GM12878 (cell line): ENCODE measurements around the gene ANKRD24. TPM values are rescaled to one million over a fixed set of nuclear protein-coding genes. Genes with fewer than 3 reads are reported as not detected.
A peak's percentile ranks its signal among the peaks of the same experiment; 100 is the strongest.

Experiments used
- ATAC-seq: fragments of 200-7000 bp; cut with Tn5 transposase; 3 replicates; pipeline ENCODE4 v1.9.1; 2020; ENCODE audit warnings: mild to moderate bottlenecking, moderate library complexity
- BruUV-seq: library from RNA; stranded (reverse); fragments of 400-500 nt; replicated peaks from 2 replicates; lab custom pipeline; 2021; lab: Mats Ljungman, UMichigan
- CTCF ChIA-PET: fragments of 300-600 bp; sonication (Branson Sonifier 250); formaldehyde crosslinking; extraction: SDS; loops from one replicate; lab custom pipeline; 2021; ENCODE audit warnings: inconsistent platforms; lab: Yijun Ruan, JAX
- POLR2A ChIA-PET: fragments of 350-600 bp; formaldehyde crosslinking; extraction: SDS; loops from one replicate; lab custom pipeline; 2021; ENCODE audit warnings: inconsistent platforms; lab: Charles Lee
- RAD21 ChIA-PET: fragments of 300-600 bp; sonication (Branson Sonifier 250); formaldehyde crosslinking; loops from one replicate; lab custom pipeline; 2023; ENCODE audit warnings: antibody characterized with exemption; ENCODE audit not compliant: unreplicated experiment; lab: Charles Lee
- SMC1A ChIA-PET: fragments of 300-600 bp; sonication (Branson Sonifier 250); formaldehyde crosslinking; loops from one replicate; lab custom pipeline; 2023; ENCODE audit not compliant: unreplicated experiment, uncharacterized antibody; lab: Charles Lee
- DNase-seq: peaks from one replicate; pipeline ENCODE4 v3.0.0-alpha.2; 2011; ENCODE audit warnings: low read depth, low spot score
- FAIRE-seq: peaks from 3 replicates; lab custom pipeline; 2011; peaks lifted over from hg19 to GRCh38; lab: Jason Lieb, UNC
- H2AFZ ChIP-seq: 2 replicates; pipeline ENCODE4 v1.6.0; 2011; ENCODE audit warnings: low read depth, low read length, control low read depth; ENCODE audit not compliant: control insufficient read depth
- H3K27ac ChIP-seq: 2 replicates; pipeline ENCODE4 v1.5.1; 2011; ENCODE audit warnings: control low read depth; ENCODE audit not compliant: control insufficient read depth, insufficient read depth
- H3K27me3 ChIP-seq, 2 experiments: replicated peaks in 1 of 2; 2 replicates each; pipeline versions ENCODE4 v1.6.0 to v1.6.1; 2011; ENCODE audit warnings: low read length in 1 of 2; ENCODE audit not compliant: control insufficient read depth in 2 of 2, insufficient read depth in 2 of 2
- H3K36me3 ChIP-seq, 2 experiments: 2 replicates each; pipeline ENCODE4 v1.5.1; 2011; ENCODE audit warnings: low read length in 1 of 2; ENCODE audit not compliant: control insufficient read depth in 2 of 2, insufficient read depth in 2 of 2
- H3K4me1 ChIP-seq: 2 replicates; pipeline ENCODE4 v1.6.1; 2011; ENCODE audit warnings: mild to moderate bottlenecking, low read length, moderate library complexity, mixed read lengths; ENCODE audit not compliant: control insufficient read depth, insufficient read depth
- H3K4me2 ChIP-seq: 2 replicates; pipeline ENCODE4 v1.6.0; 2011; ENCODE audit warnings: control low read depth; ENCODE audit not compliant: control insufficient read depth, insufficient read depth
- H3K4me3 ChIP-seq: fragments of 200-600 bp; sonication (generic); 2 replicates; pipeline ENCODE4 v1.5.1; 2016
- H3K79me2 ChIP-seq: 2 replicates; pipeline ENCODE4 v1.6.0; 2011; ENCODE audit warnings: low read length; ENCODE audit not compliant: control insufficient read depth, insufficient read depth
- H3K9ac ChIP-seq: 2 replicates; pipeline ENCODE4 v1.8.0; 2011; ENCODE audit warnings: low read length, control low read depth, mixed read lengths; ENCODE audit not compliant: control insufficient read depth, insufficient read depth
- H3K9me3 ChIP-seq: replicated peaks from 3 replicates; pipeline ENCODE4 v1.5.1; 2011; ENCODE audit warnings: mild to moderate bottlenecking, low read length; ENCODE audit not compliant: control insufficient read depth, insufficient read depth
- H4K20me1 ChIP-seq: 2 replicates; pipeline ENCODE4 v1.6.0; 2011; ENCODE audit not compliant: control insufficient read depth, insufficient read depth
- ATF2 ChIP-seq: IDR thresholded peaks from 2 replicates; pipeline ENCODE4 v1.6.1; 2012; ENCODE audit warnings: low read length, inconsistent platforms
- BCLAF1 ChIP-seq: fragments of 450-650 bp; IDR thresholded peaks from 2 replicates; pipeline ENCODE4 v1.6.1; 2017; ENCODE audit warnings: antibody characterized with exemption, mild to moderate bottlenecking, moderate library complexity
- BRCA1 ChIP-seq: IDR thresholded peaks from 2 replicates; pipeline ENCODE4 v1.6.1; 2011; ENCODE audit warnings: low read depth, low read length, improper control_type of control experiment
- CEBPB ChIP-seq, 2 experiments: fragments of 150-350 bp in 1 of 2; IDR thresholded peaks; 2 replicates each; pipeline ENCODE4 v1.6.1; 2012 to 2014; ENCODE audit warnings: low read depth in 2 of 2, low read length in 2 of 2, borderline replicate concordance in 1 of 2, inconsistent platforms in 1 of 2
- ELK1 ChIP-seq: IDR thresholded peaks from 2 replicates; pipeline ENCODE4 v1.6.1; 2012; ENCODE audit warnings: low read depth, low read length, improper control_type of control experiment
- GATAD2B ChIP-seq: fragments of 450-650 bp; conservative IDR thresholded peaks from 2 replicates; pipeline ENCODE4 v1.6.1; 2017; ENCODE audit warnings: low read depth, mild to moderate bottlenecking, moderate library complexity
- MEF2A ChIP-seq: IDR thresholded peaks from 2 replicates; pipeline ENCODE4 v1.6.1; 2011; ENCODE audit warnings: low read depth, mild to moderate bottlenecking, low read length, moderate library complexity; ENCODE audit not compliant: insufficient read depth
- MTA2 ChIP-seq: fragments of 450-650 bp; IDR thresholded peaks from 2 replicates; pipeline ENCODE4 v1.6.1; 2016; ENCODE audit warnings: low read depth, mild to moderate bottlenecking, moderate library complexity
- SMARCA5 ChIP-seq: fragments of 450-650 bp; IDR thresholded peaks from 2 replicates; pipeline ENCODE4 v1.6.1; 2017; ENCODE audit warnings: mild to moderate bottlenecking
- SRF ChIP-seq, 2 experiments: IDR thresholded peaks; 2 replicates each; pipeline ENCODE4 v1.6.1; 2011; ENCODE audit warnings: low read depth in 2 of 2, low read length in 2 of 2, mild to moderate bottlenecking in 1 of 2, moderate library complexity in 1 of 2
- ZNF207 ChIP-seq: fragments of 450-650 bp; IDR thresholded peaks from 2 replicates; pipeline ENCODE4 v1.6.1; 2014; ENCODE audit warnings: antibody characterized with exemption, mild to moderate bottlenecking, borderline replicate concordance
- WGBS: methylation state at CpG from one replicate; pipeline ENCODE4 v1.1.6; 2016; ENCODE audit warnings: low lambda C conversion rate; ENCODE audit not compliant: insufficient replicate concordance, insufficient coverage; ENCODE audit errors: missing lambda C conversion rate; 5-methylcytosine and 5-hydroxymethylcytosine counted together
- in situ Hi-C: fragments of 300-500 bp; cut with MboI; formaldehyde crosslinking; loops from 9 replicates; pipeline ENCODE4 v1.14.3; 2018; ENCODE audit warnings: mixed read lengths
- intact Hi-C: fragments of 100-400 bp; cut with micrococcal nuclease; formaldehyde crosslinking; loops from one replicate; pipeline ENCODE4 v1.14.2; 2022; ENCODE audit not compliant: unreplicated experiment
- polyA plus RNA-seq, 11 experiments: library from polyadenylated mRNA; depleted of rRNA in 4 of 11; unstranded in 6 of 11; stranded (reverse) in 5 of 11; fragments of >200 nt; fragmentation: Nextera tagmentation in 4 of 11; fragmentation: Illumina TruSeq in 1 of 11; extraction: Ambion mirVana in 4 of 11; extraction: Trizol in 1 of 11; gene quantifications; 1 replicate in 1 of 11; 2 replicates in 10 of 11; pipeline versions ENCODE4 v1.2.1 to v1.2.3, GENCODE V29; 2011 to 2016; ENCODE audit warnings: inconsistent platforms in 2 of 11, missing spikeins in 2 of 11, low read depth in 1 of 11
- total RNA-seq, 4 experiments: library from RNA; depleted of rRNA in 3 of 4; stranded (reverse); fragments of >200 nt in 3 of 4; fragmentation: Illumina TruSeq in 1 of 4; extraction: Trizol in 1 of 4; gene quantifications; 2 replicates each; pipeline versions ENCODE4 v1.2.1 to v1.2.3, GENCODE V29; 2013 to 2021

Gene ANKRD24
- total and polyA plus RNA-seq, 10 of the 15 experiments (the other 5 are each of a cell fraction or from before 2014, with no cell fraction given) = 0.02 to 0.59 (median 0.35) TPM; not detected in 1

GRCh38 chr19:4267101-4267900 is 84.8 kb downstream of the ANKRD24 start (continued):
- no peak for TF ChIP-seq BCLAF1

- TSS peak; percentile 53 for BruUV-seq
- in situ Hi-C loops = loop anchor here (5.0 kb wide), 1 partner anchor 84 kb away; no protein-coding TSS in a partner anchor
- no peak for TF ChIP-seq SMARCA5
- no peak for TF ChIP-seq ATF2
- no peak for TF ChIP-seq ELK1
- TF ChIP-seq MEF2A = no peak
- TF ChIP-seq CEBPB (IDR thresholded peaks at IDR 0.05; ENCODE audit: borderline replicate concordance in 1 of 2, low read depth in 2 of 2, low read length in 2 of 2) = no peak
- TF ChIP-seq BRCA1 = no peak
- TF ChIP-seq MTA2 = no peak
- no peak for TF ChIP-seq SRF (IDR thresholded peaks at IDR 0.05; ENCODE audit: low read depth in 2 of 2, low read length in 2 of 2)
- TF ChIP-seq GATAD2B = no peak
- no peak for TF ChIP-seq ZNF207
Observed at GRCh38 chr19:4267901-4268815, 85.7 kb downstream of the ANKRD24 start.

More at GRCh38 chr19:4267901-4268815, 85.7 kb downstream of the ANKRD24 start:
- Histone ChIP-seq H3K4me3 (no peak overlapping the region), H4K20me1 (no peaks in the 10 kb centered on the region), H3K9ac (no peak overlapping the region), H3K27ac (no peak overlapping the region), H3K9me3 (peaks cover 2% of the 10 kb centered on the region; the same call in 1 of the 3 replicates), H3K36me3 (peaks cover 12 to 19% of the 10 kb centered on the region in 2 experiments), H3K79me2 (no peaks in the 10 kb centered on the region), H3K4me1 (no peaks in the 10 kb centered on the region; the same call in 1 of the 2 replicates), H2AFZ (no peak overlapping the region), H3K27me3 (no peaks in the 10 kb centered on the region), H3K4me2 (no peak overlapping the region)
- FAIRE-seq = no peak
- no peak for ATAC-seq
- CTCF ChIA-PET = interaction anchor here (0.6 to 5.4 kb wide), 14 partner anchors 9 to 374 kb away, joined by 3 to 78 read pairs (median 6); partner anchors contain the start of genes EBI3, MPND and TMIGD2
- SMC1A ChIA-PET = interaction anchor here (2.6 kb wide), 1 partner anchor 84 kb away, joined by 12 read pairs; no protein-coding TSS in a partner anchor
- POLR2A ChIA-PET = interaction anchor here (0.9 kb wide), 1 partner anchor 75 kb away, joined by 3 read pairs; no protein-coding TSS in a partner anchor
- RAD21 ChIA-PET = interaction anchor here (2.0 to 2.8 kb wide), 2 partner anchors 84 to 257 kb away, joined by 8 to 10 read pairs; no protein-coding TSS in a partner anchor
- 85% methylated on average over 29 of the region's 30 CpGs for whole genome bisulfite sequencing
- intact Hi-C loops = loop anchor here (1.0 to 5.0 kb wide), 3 partner anchors 84 to 257 kb away; partner anchors contain the start of genes CHAF1A and SH3GL1
- no peak for DNase-seq
